Liver (tissue), 9 donors: ENCODE results near the gene SCGB3A2. TPM values are rescaled to one million over a fixed set of nuclear protein-coding genes. Genes with fewer than 3 reads are reported as not detected.
A peak's percentile ranks its signal among the peaks of the same experiment; 100 is the strongest.

Experiments
- DNase-seq: peaks from one replicate; pipeline ENCODE4 v3.0.0-alpha.2; 2017; ENCODE audit warnings: low spot score
- H3K27ac ChIP-seq, 2 donors: one replicate each; pipeline ENCODE4 v1.7.0; 2013; ENCODE audit warnings: inconsistent platforms in 2 of 2, low read length in 2 of 2, control low read depth in 1 of 2, low read depth in 1 of 2, mild to moderate bottlenecking in 1 of 2
- H3K27me3 ChIP-seq, 4 donors: one replicate each; pipeline versions ENCODE4 v1.6.1 to v1.7.0; 2013; ENCODE audit warnings: low read length in 3 of 4, inconsistent platforms in 1 of 4, mild to moderate bottlenecking in 1 of 4, moderate library complexity in 1 of 4; ENCODE audit not compliant: control insufficient read depth in 4 of 4, insufficient read depth in 4 of 4
- H3K36me3 ChIP-seq, 4 donors: one replicate each; pipeline versions ENCODE4 v1.6.1 to v1.7.0; 2013; ENCODE audit warnings: low read length in 3 of 4, mild to moderate bottlenecking in 3 of 4, low read depth in 1 of 4, moderate library complexity in 1 of 4; ENCODE audit not compliant: control insufficient read depth in 4 of 4, insufficient read depth in 3 of 4
- H3K4me1 ChIP-seq, 4 donors: one replicate each; pipeline versions ENCODE4 v1.6.1 to v1.7.0; 2013; ENCODE audit warnings: low read length in 3 of 4, mild to moderate bottlenecking in 3 of 4, moderate library complexity in 1 of 4; ENCODE audit not compliant: control insufficient read depth in 4 of 4, insufficient read depth in 4 of 4
- H3K4me3 ChIP-seq, 3 donors: one replicate each; pipeline versions ENCODE4 v1.6.1 to v1.7.0; 2013; ENCODE audit warnings: low read length in 3 of 3, control low read depth in 1 of 3, low read depth in 1 of 3, mild to moderate bottlenecking in 1 of 3
- H3K9ac ChIP-seq, 2 donors: one replicate each; pipeline ENCODE4 v1.7.0; 2013; ENCODE audit warnings: low read length in 2 of 2, mild to moderate bottlenecking in 2 of 2, moderate library complexity in 2 of 2, control low read depth in 1 of 2, low read depth in 1 of 2
- H3K9me3 ChIP-seq, 4 donors: one replicate each; pipeline versions ENCODE4 v1.6.1 to v1.7.0; 2013; ENCODE audit warnings: low read length in 3 of 4; ENCODE audit not compliant: control insufficient read depth in 4 of 4
- EGR1 ChIP-seq, 2 donors: IDR thresholded peaks; 2 replicates each; pipeline ENCODE4 v1.6.1; 2016 to 2018; ENCODE audit warnings: antibody characterized with exemption in 2 of 2, low read depth in 2 of 2
- FOXA2 ChIP-seq: IDR thresholded peaks from 2 replicates; pipeline ENCODE4 v1.6.1; 2016; ENCODE audit warnings: antibody characterized with exemption
- GABPA ChIP-seq, 2 donors: IDR thresholded peaks in 1 of 2; conservative IDR thresholded peaks in 1 of 2; 2 replicates each; pipeline ENCODE4 v1.6.1; 2016; ENCODE audit warnings: antibody characterized with exemption in 2 of 2, mild to moderate bottlenecking in 1 of 2, moderate library complexity in 1 of 2
- HNF4A ChIP-seq, 2 donors: conservative IDR thresholded peaks; 2 replicates each; pipeline ENCODE4 v1.6.1; 2016; ENCODE audit warnings: antibody characterized with exemption in 2 of 2, mild to moderate bottlenecking in 2 of 2
- HNF4G ChIP-seq: IDR thresholded peaks from 2 replicates; pipeline ENCODE4 v1.6.1; 2016; ENCODE audit warnings: antibody characterized with exemption
- JUND ChIP-seq, 2 donors: IDR thresholded peaks; 2 replicates each; pipeline ENCODE4 v1.6.1; 2016; ENCODE audit warnings: antibody characterized with exemption in 2 of 2
- NR2F2 ChIP-seq: IDR thresholded peaks from 2 replicates; pipeline ENCODE4 v1.6.1; 2016; ENCODE audit warnings: antibody characterized with exemption
- RAD21 ChIP-seq, 2 donors: IDR thresholded peaks; 2 replicates each; pipeline ENCODE4 v1.6.1; 2016; ENCODE audit warnings: antibody characterized with exemption in 2 of 2, mild to moderate bottlenecking in 2 of 2
- REST ChIP-seq: IDR thresholded peaks from 2 replicates; pipeline ENCODE4 v1.6.1; 2016; ENCODE audit warnings: antibody characterized with exemption, mild to moderate bottlenecking
- RXRA ChIP-seq, 2 donors: IDR thresholded peaks; 2 replicates each; pipeline ENCODE4 v1.6.1; 2017 to 2018; ENCODE audit warnings: antibody characterized with exemption in 2 of 2, mild to moderate bottlenecking in 1 of 2
- SP1 ChIP-seq: IDR thresholded peaks from 2 replicates; pipeline ENCODE4 v1.6.1; 2018; ENCODE audit warnings: antibody characterized with exemption, mild to moderate bottlenecking
- TAF1 ChIP-seq: conservative IDR thresholded peaks from 2 replicates; pipeline ENCODE4 v1.6.1; 2016; ENCODE audit warnings: antibody characterized with exemption, mild to moderate bottlenecking
- YY1 ChIP-seq: IDR thresholded peaks from 2 replicates; pipeline ENCODE4 v1.6.1; 2016; ENCODE audit warnings: antibody characterized with exemption, mild to moderate bottlenecking
- WGBS: extraction: QIAGEN DNeasy Blood & Tissue Kit; methylation state at CpG from one replicate; pipeline ENCODE4 v1.1.7; 2013; 5-methylcytosine and 5-hydroxymethylcytosine counted together
- polyA plus RNA-seq, 2 donors: library from polyadenylated mRNA; stranded (reverse) in 1 of 2; unstranded in 1 of 2; fragments of 200-250 nt in 1 of 2; fragments of >200 nt in 1 of 2; fragmentation: Nextera tagmentation in 1 of 2; extraction: Ambion mirVana in 1 of 2; gene quantifications; one replicate each; pipeline versions ENCODE4 v1.2.1 to v1.2.3, GENCODE V29; 2013 to 2015
- total RNA-seq, 2 donors: library from RNA; depleted of rRNA; stranded (reverse); fragments of >200 nt; gene quantifications; one replicate each; pipeline ENCODE4 v1.2.3, GENCODE V29; 2014
- TF ChIP-seq, protein P1 (sequence below): fragments of 150-350 bp; IDR thresholded peaks from 2 replicates; pipeline ENCODE4 v1.5.1; 2017; ENCODE audit warnings: improper control_type of control experiment, low read depth, low read length; ENCODE audit not compliant: missing input control
- TF ChIP-seq, protein P2 (sequence below): IDR thresholded peaks from 2 replicates; pipeline ENCODE4 v1.6.1; 2016; ENCODE audit warnings: antibody characterized with exemption
- TF ChIP-seq, protein P3 (sequence below): IDR thresholded peaks from 2 replicates; pipeline ENCODE4 v1.6.1; 2016; ENCODE audit warnings: antibody characterized with exemption
- donor health status: healthy.
- donor health status: healthy.
- donor health status: healthy.
- donor health status: healthy.
- donor health status: healthy.

SCGB3A2 gene
- total and polyA plus RNA-seq, 4 donors = not detected

DNA sequence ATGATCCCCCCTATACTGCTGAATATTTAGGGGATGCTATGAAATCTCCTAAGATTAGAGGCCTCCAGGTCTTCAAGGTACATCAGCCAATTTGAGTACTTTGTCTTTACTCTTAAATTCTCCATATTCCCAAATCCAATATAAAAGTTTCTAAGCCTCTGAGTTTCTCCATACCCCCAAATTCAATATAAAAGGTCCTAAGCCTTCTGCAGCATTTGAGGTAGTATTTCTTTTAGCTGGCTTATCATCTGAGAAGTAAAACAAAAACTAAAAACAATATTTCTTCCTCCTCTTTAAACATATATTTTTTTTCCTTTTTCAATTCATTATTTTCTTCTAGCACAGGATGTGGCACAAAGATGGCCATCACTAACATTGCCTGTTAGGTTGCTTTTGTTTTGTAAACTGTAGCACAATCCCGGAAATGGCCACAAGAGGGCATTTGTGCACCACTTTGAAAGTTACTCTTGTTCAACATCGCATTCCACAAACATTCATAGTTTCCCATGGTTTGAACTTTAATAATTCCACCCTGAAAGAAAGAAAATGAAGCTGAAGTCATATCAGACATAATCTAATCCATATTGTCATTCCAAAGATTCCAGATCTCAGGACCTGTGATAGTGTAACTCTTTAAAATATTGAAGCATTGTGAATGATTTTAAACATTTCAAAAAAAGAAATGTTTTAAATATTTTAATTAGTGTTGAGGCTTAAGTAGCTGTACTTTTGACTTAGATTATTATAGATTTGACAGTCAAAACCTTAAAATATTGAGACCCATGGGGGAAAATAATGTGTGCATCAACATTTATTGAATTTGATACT lies 21.0 kb upstream of the SCGB3A2 start:
- no peak overlapping the region for H3K9ac ChIP-seq
- no peak overlapping the region for H3K4me3 ChIP-seq
- WGBS = under 1% methylated on average over 2 of the region's 2 CpGs
- no peaks in the 10 kb centered on the region for H3K27me3 ChIP-seq
- peak; percentile 56 for DNase-seq
- no peaks in the 10 kb centered on the region for H3K9me3 ChIP-seq
- no peak overlapping the region for H3K27ac ChIP-seq
- TF ChIP-seq JUND (IDR thresholded peaks at IDR 0.05) (peak in 1 of 2 donors; percentile 9), YY1 (no peak), RAD21 (IDR thresholded peaks at IDR 0.05) (peak; percentile 91 to 93), REST (no peak)
- TF ChIP-seq, protein P1, sequence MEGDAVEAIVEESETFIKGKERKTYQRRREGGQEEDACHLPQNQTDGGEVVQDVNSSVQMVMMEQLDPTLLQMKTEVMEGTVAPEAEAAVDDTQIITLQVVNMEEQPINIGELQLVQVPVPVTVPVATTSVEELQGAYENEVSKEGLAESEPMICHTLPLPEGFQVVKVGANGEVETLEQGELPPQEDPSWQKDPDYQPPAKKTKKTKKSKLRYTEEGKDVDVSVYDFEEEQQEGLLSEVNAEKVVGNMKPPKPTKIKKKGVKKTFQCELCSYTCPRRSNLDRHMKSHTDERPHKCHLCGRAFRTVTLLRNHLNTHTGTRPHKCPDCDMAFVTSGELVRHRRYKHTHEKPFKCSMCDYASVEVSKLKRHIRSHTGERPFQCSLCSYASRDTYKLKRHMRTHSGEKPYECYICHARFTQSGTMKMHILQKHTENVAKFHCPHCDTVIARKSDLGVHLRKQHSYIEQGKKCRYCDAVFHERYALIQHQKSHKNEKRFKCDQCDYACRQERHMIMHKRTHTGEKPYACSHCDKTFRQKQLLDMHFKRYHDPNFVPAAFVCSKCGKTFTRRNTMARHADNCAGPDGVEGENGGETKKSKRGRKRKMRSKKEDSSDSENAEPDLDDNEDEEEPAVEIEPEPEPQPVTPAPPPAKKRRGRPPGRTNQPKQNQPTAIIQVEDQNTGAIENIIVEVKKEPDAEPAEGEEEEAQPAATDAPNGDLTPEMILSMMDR = peak; percentile 84
- peaks cover 0 to 6% (median 2%) of the 10 kb centered on the region in 4 donors for H3K4me1 ChIP-seq
- no peaks in the 10 kb centered on the region for H3K36me3 ChIP-seq

GRCh38 chr5:147858565-147858964 lies 19.9 kb upstream of the SCGB3A2 start:
- no peak overlapping the region for H3K4me3 ChIP-seq
- H3K4me1 ChIP-seq = peaks cover 0 to 6% (median 2%) of the 10 kb centered on the region in 4 donors
- no peak overlapping the region for H3K9ac ChIP-seq
- TF ChIP-seq RXRA (IDR thresholded peaks at IDR 0.05) = no peak
- no peak for TF ChIP-seq RAD21 (IDR thresholded peaks at IDR 0.05)
- TF ChIP-seq TAF1 = no peak
- no peak for TF ChIP-seq GABPA (IDR thresholded peaks at IDR 0.05 in 1 of 2, conservative IDR thresholded peaks at IDR 0.05 in 1 of 2)
- TF ChIP-seq, protein P2, sequence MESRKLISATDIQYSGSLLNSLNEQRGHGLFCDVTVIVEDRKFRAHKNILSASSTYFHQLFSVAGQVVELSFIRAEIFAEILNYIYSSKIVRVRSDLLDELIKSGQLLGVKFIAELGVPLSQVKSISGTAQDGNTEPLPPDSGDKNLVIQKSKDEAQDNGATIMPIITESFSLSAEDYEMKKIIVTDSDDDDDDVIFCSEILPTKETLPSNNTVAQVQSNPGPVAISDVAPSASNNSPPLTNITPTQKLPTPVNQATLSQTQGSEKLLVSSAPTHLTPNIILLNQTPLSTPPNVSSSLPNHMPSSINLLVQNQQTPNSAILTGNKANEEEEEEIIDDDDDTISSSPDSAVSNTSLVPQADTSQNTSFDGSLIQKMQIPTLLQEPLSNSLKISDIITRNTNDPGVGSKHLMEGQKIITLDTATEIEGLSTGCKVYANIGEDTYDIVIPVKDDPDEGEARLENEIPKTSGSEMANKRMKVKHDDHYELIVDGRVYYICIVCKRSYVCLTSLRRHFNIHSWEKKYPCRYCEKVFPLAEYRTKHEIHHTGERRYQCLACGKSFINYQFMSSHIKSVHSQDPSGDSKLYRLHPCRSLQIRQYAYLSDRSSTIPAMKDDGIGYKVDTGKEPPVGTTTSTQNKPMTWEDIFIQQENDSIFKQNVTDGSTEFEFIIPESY = no peak
- no peak for TF ChIP-seq YY1
- no peak for TF ChIP-seq REST
- TF ChIP-seq, protein P1 = no peak
- TF ChIP-seq HNF4G = no peak
- no peak for TF ChIP-seq SP1
- TF ChIP-seq FOXA2 = no peak
- no peak for TF ChIP-seq NR2F2
- TF ChIP-seq EGR1 (IDR thresholded peaks at IDR 0.05; ENCODE audit: low read depth in 2 of 2) = no peak
- no peak for TF ChIP-seq HNF4A (conservative IDR thresholded peaks at IDR 0.05)
- TF ChIP-seq, protein P3, sequence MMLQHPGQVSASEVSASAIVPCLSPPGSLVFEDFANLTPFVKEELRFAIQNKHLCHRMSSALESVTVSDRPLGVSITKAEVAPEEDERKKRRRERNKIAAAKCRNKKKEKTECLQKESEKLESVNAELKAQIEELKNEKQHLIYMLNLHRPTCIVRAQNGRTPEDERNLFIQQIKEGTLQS = no peak
- no peak for TF ChIP-seq JUND (IDR thresholded peaks at IDR 0.05)
- 76% methylated on average over 1 of the region's 1 CpG for WGBS
- no peaks in the 10 kb centered on the region for H3K36me3 ChIP-seq
- no peaks in the 10 kb centered on the region for H3K9me3 ChIP-seq
- no peak for DNase-seq
- no peak overlapping the region for H3K27ac ChIP-seq
- H3K27me3 ChIP-seq = no peaks in the 10 kb centered on the region
